Globus pallidus (tissue), 1 donor: ENCODE measurements around the gene SHMT2.

Source experiments
- DNase-seq: peaks from one replicate; pipeline ENCODE4 v3.0.0-alpha.2; 2015; ENCODE audit warnings: low spot score

SHMT2 gene

DNA sequence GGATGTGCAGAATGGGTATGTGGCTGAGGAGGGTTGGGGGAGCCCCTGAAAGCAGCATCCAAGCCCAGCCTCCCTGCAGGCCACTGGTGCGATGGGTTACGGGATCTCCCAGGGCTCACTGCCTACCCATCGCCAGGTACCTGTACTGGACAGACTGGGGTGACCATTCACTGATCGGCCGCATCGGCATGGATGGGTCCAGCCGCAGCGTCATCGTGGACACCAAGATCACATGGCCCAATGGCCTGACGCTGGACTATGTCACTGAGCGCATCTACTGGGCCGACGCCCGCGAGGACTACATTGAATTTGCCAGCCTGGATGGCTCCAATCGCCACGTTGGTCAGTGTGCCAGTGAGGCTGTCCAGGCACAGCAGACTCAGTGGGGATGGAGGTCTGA, 31.2 kb upstream of the SHMT2 start:
- DNase-seq: no peak

DNA sequence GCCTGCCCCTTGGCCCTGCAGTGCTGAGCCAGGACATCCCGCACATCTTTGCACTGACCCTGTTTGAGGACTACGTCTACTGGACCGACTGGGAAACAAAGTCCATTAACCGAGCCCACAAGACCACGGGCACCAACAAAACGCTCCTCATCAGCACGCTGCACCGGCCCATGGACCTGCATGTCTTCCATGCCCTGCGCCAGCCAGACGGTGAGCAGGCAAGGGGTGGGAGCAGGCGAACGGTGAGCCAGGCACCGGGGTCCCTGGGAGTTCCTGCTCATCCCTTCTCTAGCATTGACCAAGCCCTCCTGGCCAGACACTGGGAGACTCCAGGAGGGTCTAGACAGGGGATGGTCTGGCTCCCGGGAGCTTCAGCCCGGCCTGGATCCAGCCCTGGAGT, 30.3 kb upstream of the SHMT2 start:
- no peak for DNase-seq

DNA sequence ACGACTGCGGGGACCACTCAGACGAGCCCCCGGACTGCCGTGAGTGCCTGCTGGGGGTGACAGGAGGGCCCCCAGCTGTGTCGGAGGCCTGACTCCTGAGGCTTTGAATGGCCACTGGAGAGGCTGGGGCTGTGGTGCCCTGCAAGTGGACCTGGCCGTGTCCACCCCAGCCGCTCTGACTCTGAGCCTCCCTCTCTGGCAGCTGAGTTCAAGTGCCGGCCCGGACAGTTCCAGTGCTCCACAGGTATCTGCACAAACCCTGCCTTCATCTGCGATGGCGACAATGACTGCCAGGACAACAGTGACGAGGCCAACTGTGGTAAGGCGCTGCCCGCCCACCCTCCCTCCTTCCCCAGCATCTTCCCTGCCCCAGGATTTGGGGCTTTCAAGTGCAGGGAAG, 29.0 kb upstream of the SHMT2 start:
- DNase-seq: no peak

DNA sequence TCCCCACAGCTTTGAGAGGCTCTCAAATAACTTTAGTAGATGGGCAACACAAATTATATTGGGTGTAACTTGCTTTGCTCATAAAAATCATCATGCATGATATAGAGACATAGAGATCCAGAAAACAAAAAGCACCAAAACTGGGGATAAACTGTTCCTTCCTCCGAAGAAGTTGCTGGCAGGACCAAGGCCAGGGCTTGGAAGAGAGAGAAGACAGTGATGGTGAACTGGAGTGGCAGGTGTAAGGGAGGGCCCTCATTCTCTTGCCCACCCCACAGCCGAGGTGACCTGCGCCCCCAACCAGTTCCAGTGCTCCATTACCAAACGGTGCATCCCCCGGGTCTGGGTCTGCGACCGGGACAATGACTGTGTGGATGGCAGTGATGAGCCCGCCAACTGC, 28.3 kb upstream of the SHMT2 start:
- no peak for DNase-seq

DNA sequence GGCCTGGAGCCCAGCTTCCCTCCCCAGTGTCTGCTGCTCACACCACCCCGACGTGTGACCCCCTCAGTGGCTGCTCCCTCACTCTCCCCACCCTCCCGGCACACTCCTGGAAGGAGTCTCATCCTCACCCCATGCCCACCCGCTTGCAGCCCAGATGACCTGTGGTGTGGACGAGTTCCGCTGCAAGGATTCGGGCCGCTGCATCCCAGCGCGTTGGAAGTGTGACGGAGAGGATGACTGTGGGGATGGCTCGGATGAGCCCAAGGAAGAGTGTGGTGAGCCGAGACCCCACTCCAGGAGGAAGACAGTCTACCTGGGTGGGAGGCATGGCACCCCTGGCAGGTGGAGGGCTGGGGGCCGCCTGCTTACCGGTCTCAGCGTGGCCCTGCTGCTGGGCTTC, 27.9 kb upstream of the SHMT2 start:
- DNase-seq: no peak

DNA sequence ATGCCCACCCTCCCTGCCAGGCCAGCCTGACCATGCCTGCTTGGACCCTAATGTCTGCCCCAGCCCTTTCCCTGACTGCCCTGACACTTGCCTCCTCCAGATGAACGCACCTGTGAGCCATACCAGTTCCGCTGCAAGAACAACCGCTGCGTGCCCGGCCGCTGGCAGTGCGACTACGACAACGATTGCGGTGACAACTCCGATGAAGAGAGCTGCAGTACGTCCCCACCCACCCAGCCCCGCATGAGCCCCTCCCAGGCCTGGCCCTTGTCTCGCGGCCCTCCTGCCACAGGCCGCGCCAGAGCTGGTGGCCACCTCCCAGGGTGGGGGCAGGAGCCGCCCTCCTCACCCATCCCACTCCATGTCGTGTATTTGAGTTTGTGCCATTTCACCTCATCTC, 27.2 kb upstream of the SHMT2 start:
- no peak for DNase-seq

DNA sequence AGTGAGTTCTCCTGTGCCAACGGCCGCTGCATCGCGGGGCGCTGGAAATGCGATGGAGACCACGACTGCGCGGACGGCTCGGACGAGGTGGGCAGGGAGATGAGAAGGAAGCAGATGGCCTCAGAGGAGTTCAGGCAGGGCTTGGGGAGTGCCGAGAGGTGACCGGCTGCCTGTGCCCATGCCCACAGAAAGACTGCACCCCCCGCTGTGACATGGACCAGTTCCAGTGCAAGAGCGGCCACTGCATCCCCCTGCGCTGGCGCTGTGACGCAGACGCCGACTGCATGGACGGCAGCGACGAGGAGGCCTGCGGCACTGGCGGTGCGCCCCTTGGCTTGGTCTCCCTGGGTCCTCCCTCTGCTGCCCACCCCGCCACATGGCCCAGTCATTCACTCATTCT, 26.3 kb upstream of the SHMT2 start:
- DNase-seq: no peak

DNA sequence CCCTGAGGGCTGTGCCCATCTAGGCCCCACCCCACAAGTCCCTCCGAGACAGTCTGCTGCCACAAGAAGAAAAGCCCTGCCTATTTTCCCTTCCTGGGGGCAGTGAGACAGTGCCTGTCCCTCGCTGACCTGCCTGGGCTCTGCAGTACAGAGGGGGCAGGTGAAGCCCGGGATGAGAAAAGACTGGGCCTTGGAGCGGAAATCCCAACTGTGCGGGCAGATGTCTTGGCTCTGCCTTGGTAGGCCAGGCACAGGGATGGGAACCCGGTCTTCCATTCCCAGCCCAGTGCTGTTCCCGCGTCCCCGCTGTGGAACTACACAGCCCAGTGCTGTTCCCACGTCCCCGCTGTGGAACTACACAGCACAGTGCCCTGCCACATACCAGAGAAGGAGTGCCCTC, 25.7 kb upstream of the SHMT2 start:
- DNase-seq: no peak

DNA sequence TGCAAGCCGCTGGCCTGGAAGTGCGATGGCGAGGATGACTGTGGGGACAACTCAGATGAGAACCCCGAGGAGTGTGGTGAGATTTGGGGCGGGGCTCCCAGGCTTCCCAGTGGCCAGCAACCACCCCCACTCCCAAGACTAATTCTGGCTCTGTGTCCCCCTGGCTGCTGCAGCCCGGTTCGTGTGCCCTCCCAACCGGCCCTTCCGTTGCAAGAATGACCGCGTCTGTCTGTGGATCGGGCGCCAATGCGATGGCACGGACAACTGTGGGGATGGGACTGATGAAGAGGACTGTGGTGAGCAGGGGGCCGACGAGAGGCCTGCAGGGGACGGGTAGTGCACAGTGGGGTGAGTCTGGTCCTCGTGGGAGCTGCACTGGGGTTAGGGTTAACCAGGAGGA, 25.1 kb upstream of the SHMT2 start:
- no peak for DNase-seq

DNA sequence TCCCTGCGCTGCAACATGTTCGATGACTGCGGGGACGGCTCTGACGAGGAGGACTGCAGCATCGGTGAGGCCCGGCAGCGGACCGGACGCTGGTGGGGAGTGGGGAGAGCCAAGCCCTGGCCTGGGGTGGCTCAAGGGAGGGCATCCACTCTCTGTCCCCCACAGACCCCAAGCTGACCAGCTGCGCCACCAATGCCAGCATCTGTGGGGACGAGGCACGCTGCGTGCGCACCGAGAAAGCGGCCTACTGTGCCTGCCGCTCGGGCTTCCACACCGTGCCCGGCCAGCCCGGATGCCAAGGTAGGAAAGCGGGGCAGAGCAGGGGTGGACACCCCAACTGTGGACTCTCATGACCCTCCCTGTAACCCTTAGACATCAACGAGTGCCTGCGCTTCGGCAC, 24.3 kb upstream of the SHMT2 start:
- no peak for DNase-seq

DNA sequence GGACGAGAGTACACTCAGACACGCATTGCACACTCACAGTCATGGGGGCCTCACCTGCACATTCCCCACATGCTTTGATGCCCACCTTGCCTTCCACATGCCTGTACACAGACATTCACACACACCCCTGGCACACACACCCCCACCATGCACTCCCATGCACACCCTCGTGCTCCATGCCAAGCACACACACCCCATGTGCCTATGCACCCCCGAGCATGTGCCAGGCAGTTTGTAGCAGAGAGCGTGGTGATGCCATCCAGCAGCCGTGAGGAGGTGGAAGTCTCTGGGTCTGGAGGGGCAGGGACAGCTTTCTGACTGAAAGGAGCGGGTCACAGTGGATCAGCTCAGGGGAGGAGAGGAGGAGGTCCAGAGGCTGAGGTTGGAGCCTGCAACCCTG, 23.6 kb upstream of the SHMT2 start:
- no peak for DNase-seq

DNA sequence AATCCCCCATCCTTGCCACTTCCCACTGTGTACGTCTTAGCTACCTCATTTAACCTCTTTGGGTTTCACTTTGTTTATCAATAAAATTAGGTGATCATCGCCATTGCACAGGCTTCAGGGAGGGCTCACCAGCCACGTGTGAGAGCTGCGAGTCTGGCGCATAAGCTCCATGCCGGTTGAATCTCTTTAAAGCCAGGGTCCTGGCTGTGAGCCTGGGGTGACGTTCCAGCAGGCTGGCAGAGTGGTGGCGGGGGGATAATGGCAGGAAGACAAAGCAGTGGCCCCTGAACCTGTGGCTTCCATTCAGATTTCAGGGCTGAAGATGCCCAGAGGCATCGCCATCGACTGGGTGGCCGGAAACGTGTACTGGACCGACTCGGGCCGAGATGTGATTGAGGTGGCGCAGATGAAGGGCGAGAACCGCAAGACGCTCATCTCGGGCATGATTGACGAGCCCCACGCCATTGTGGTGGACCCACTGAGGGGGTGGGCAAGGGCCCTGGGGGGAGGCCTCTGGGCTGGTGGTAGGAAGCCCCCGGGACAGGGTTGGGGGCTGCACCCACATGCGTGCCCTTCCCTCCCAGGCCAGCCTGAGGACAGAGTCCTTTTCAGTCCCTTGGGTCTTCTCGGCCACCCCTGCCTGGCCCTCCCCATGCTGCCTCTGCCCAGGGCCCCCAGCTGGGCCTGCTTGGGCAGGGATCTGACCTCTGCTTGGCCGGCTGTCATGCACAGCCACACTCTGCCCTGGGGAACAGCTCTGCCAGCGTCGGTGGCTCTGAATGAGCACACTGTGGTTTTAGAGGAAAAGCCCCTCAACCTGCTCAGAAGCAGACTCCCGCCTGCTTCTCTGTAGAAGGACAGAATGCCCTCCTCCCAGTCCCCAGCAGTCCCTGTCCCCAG, 21.5 kb upstream of the SHMT2 start:
- DNase-seq: no peak

DNA sequence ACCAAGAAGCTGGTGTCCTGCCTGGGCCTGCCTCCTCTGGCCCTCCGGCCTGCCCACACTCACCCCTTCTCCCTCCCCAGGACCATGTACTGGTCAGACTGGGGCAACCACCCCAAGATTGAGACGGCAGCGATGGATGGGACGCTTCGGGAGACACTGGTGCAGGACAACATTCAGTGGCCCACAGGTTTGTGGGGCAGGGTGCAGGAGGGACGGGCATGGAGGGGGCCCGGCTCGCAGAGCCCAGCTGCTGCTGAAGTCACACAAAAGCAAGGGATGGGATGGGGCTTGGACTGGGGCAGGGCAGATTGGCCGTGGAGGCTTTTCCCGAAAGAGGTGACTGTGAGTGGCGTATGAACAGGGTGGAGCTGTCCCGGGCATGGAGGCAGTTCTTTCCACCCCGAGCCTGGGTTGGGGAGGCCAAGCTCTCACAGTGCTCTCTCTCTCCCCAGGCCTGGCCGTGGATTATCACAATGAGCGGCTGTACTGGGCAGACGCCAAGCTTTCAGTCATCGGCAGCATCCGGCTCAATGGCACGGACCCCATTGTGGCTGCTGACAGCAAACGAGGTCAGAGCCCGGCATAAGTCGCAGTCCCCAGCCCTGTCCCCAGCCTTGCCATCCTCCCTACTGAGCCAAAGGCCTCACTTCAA, 20.8 kb upstream of the SHMT2 start:
- DNase-seq: peak; percentile 82

DNA sequence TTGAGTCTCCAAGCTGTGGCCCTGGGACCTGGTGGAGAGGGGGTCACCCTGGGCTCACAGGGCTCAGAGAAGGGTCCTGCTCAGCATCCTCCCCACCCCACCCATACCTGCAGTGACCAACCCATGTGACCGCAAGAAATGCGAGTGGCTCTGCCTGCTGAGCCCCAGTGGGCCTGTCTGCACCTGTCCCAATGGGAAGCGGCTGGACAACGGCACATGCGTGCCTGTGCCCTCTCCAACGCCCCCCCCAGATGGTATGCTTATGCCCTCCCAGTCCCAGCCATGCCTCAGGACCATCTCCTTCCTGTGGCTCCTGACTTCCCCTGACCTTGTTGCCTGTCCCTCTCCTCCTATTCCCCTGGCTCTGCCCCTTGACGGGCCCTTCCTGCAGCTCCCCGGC, 19.6 kb upstream of the SHMT2 start:
- DNase-seq: no peak

DNA sequence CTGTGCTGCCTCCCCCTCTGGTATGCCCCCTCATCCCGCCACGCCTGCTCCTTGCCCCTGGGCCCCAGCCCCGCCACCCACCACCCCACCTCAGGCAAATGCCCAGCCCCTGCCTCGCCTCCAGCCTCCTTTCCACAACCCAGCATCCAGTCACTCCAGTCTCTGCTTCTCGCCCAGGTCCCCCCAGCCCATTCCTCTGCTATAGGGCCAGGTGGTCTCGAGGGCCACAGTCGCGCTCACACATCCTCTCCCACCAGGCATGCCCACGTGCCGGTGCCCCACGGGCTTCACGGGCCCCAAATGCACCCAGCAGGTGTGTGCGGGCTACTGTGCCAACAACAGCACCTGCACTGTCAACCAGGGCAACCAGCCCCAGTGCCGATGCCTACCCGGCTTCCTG, 19.1 kb upstream of the SHMT2 start:
- DNase-seq: no peak

DNA sequence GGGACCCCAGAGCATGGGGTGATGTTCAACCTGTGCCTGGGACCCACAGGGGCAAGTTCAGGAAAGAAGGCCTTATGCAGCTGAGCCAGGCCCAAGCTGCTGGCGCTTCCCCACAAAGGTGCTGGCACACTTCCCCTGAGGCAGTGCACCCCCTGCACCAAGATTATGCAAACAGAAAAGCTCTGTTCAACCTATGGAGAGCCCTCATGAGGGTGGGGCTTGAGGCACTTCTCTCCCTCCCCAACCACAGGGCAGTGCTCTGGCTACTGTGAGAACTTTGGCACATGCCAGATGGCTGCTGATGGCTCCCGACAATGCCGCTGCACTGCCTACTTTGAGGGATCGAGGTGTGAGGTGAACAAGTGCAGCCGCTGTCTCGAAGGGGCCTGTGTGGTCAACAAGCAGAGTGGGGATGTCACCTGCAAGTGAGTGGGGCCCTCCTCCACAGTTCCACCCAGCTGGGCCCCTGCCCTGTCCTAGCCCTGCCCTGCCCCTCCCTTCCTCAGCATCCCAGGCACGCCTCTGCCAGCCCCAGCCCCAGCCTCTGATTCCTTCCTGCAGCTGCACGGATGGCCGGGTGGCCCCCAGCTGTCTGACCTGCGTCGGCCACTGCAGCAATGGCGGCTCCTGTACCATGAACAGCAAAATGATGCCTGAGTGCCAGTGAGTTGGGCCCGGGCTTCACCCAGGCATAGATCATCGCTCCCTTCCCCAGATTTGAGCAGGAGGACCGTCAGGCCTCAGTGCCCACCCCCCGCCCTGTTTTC, 18.4 kb upstream of the SHMT2 start:
- DNase-seq: no peak

DNA sequence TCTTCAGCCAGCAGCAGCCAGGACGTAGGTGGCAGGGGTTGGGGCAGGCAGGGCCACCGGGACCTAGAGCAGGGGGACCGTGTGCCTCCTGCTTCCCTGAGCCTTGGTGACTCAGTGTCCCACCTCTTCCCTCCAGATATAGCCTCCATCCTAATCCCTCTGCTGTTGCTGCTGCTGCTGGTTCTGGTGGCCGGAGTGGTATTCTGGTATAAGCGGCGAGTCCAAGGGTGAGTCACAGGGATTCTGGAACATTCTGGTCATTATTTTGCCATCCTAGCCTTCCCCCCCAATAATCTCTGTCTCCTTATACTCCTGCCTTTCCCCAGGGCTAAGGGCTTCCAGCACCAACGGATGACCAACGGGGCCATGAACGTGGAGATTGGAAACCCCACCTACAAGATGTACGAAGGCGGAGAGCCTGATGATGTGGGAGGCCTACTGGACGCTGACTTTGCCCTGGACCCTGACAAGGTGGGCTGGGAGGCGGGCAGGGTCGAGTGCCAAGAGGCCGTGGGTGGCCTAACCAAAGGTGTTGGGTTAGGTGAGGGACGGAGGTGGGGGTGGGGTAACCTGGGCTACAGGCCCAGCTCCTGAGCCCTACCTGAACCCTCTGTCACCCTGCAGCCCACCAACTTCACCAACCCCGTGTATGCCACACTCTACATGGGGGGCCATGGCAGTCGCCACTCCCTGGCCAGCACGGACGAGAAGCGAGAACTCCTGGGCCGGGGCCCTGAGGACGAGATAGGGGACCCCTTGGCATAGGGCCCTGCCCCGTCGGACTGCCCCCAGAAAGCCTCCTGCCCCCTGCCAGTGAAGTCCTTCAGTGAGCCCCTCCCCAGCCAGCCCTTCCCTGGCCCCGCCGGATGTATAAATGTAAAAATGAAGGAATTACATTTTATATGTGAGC, 17.5 kb upstream of the SHMT2 start:
- no peak for DNase-seq

DNA sequence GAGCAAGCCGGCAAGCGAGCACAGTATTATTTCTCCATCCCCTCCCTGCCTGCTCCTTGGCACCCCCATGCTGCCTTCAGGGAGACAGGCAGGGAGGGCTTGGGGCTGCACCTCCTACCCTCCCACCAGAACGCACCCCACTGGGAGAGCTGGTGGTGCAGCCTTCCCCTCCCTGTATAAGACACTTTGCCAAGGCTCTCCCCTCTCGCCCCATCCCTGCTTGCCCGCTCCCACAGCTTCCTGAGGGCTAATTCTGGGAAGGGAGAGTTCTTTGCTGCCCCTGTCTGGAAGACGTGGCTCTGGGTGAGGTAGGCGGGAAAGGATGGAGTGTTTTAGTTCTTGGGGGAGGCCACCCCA, 16.8 kb upstream of the SHMT2 start:
- no peak for DNase-seq

DNA sequence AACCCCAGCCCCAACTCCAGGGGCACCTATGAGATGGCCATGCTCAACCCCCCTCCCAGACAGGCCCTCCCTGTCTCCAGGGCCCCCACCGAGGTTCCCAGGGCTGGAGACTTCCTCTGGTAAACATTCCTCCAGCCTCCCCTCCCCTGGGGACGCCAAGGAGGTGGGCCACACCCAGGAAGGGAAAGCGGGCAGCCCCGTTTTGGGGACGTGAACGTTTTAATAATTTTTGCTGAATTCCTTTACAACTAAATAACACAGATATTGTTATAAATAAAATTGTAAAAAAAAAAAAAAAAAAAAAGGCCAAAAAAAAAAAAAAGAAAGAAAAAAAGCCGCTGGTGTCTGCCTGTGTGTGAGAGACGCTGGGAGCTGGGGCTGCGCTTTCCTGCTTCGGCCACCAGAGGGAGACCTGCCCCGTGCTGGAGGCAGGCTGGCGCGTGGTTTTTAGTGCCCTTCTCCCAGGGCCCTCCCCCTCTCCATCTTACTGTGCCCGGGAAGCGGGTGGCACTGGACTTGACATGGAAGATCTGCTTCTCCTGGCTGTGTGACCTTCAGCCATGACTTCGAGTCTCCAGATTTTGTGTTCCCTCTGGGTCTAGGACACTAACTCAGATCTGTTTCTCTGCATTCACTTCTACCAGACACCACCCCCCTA, 16.3 kb upstream of the SHMT2 start:
- peak; percentile 84 for DNase-seq

DNA sequence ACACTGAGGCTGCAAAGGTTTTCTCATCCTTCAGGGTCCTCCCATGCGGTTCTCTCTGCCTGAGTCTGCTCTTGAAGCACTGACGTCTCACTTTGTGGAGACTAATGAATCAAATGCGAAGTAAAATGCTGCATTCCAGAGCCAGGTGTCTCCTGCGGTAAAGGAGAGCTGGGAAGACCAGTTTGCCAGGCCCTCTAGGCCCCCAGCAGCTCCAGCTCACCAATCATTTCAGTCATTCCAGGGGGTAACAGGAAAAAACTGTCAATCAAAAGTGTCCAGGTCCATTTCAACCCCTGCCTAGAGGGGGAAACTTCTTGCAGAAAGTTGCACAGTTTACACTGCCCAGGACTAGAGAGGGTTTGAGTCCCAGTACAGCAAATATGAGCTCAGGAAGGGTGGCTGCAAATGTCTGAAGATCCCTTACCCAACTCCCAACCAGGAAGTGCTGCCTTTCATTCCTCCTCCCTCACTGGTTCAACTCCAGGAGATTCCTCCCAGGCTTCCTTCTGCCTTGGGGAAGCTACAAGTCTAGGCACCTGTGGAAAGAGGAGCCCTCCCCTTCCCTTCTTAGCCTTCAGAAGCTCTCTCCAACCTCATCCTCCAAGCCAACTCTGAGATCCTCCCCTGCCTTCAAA, 15.6 kb upstream of the SHMT2 start:
- DNase-seq: no peak

DNA sequence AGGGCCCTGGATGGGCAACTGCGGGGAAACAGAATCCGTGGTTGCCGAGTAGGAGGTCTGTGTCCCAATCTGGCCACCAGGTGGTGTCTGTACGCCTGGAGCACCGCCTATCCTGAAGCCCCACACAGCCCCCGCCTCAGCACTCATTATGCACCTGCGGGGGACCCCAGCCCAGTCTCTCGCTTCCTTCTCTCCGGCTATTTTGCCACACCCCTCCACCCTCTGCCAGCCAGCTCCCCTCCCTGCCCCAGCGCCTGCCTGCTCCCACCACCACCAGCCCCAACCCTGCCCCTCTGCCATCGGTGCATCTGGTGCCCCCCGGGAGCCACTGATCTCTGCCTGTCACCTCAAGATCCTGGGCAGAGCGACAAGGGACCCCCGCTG, 15.1 kb upstream of the SHMT2 start:
- DNase-seq: no peak
